CD4-positive, alpha-beta T cell treated with Interleukin-4 for 1 hour (primary cell): ENCODE data around the gene DAB2IP.
A peak's percentile ranks its signal among the peaks of the same experiment; 100 is the strongest.
"Not testable (repeated sequence)": the region's sequence is repeated elsewhere in the genome, so short reads cannot be mapped to it uniquely, and the experiment has no call there.

Source experiments
- DNase-seq, 2 donors: peaks; one replicate each; pipeline ENCODE4 v3.0.0-alpha.2; 2020 to 2022

Gene DAB2IP

DNA sequence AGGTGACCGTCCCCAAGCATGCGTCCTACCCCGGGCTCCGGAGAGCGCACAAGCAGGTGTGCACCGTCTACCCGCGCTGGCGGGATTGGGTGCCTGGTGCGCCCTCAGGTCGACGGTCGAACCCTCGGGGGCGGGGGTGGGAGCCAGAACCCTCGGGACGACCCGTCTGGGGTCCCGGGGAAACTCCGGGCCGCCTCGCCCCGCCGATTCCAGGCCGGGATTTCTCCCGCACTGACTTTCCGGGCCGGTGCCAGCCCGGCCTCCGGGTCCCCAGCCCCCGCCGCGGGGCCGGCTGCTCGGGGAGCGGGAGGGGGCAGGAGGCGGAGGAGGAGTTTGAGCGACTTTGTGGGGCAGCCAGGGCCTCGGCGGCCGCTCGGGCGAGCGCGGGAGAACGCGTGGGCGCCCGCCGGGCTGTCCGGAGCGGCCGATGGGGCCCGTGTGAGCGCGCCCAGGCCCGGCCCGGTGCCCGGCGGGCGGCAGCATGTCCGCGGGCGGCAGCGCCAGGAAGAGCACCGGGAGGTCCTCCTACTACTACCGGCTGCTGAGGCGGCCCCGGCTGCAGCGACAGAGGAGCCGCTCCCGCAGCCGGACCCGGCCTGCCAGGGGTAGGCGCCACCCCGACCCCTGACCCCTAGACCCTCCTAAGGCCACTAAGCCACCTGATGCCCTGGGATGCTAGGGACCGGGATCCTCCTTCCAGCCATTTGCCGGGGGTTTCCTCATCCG is at the start of gene DAB2IP:
Gene DAB2IP (plus strand): TSS at position 340 of the 726 bp plus-strand sequence. CDS start 142 bp downstream, at position 482.
- DNase-seq: no peak

DNA sequence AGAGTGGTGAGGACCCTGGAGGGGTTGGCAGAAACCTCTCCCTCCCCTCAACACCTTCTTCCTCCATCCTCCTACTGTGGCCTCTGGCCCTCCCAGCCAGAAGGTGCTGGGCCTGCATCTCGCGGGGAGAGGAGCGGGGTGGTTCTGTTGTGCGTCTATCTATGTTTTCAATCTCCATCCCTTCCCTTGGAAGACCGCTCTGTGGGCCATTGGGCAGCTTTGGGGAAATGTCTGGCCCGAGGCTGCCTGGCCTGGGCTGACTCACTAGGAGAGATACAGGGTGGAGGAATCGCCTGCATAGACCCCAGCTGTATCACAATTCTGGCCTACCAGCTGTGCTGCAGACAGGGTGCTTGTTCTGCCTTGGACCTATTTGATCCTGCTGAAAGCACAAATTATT is 48.4 kb upstream of the DAB2IP start:
- DNase-seq: no peak

DNA sequence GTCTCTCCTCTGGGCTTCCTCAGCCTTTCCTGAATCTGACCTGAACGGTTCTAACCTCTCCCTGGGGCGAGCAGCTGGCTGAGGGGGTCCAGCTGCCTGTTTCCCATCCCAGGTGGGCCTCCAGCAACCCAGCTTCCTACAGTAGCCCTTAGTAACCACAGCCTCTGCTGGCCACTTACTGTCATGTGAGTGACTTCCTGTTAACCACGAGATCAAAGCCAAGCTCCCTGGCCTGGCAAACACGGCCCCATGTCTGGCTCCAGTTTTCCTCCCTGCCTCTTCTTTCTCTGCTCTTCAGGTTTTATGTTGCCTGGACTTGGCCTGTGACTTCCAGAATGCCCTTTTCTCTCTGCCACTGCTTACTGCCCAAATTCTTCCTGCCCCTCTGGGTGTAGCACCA is 47.2 kb upstream of the DAB2IP start:
- peak in 1 of 2 donors; percentile 28 for DNase-seq

DNA sequence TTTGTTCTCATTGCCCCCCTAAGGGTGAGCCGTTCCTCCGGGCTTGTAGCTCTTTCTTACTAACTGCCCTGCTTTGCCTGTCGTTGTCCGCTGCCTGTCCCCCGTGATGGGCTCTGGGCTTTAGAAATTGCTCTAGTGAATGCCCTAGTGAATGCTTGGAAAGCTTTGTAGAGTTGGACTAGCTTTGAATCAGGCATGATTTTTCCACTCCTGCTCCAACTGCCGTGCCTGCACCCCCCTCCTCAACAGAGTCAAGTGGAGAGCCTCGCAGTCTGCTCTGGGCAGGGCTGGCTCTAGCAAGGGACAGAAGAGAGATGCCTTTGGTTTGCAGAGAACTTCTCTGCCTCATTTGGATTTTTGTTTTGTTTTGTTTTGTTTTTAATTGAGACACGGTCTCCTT is 46.8 kb upstream of the DAB2IP start:
- DNase-seq: no peak

DNA sequence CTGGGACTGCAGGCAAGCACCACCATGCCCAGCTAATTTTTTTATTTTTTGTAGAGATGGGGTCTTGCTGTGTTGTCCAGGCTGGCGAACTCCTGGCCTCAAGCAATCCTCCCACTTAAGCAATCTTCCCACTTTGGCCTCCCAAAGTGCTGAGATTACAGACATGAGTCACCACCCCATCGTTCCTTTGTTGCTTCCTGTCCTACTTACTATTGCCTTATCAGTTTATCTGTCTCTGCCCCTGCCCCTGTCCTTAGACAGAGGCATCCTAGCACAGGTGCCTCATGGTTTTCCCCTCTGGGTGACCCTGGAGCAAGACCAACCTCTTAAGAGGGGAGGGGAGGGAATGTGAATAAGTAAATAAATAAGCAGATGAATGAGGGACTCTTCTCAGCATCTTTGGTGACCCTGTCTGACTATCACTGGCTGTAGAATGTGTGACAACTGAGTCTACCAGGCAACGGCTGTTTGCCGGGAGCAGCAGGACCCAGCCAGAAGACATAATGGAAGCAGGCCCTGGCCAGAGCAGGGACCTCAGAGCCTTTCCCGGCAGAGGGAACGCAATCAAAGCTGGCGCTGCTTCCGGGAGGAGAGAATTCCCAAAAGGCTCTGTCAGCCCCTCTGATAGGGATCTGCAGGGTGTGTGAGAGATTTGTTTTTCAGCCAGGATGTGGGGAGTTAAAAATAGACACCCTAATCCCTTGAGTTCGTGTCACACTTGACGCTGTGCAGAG is 43.8 kb upstream of the DAB2IP start:
- no peak for DNase-seq

DNA sequence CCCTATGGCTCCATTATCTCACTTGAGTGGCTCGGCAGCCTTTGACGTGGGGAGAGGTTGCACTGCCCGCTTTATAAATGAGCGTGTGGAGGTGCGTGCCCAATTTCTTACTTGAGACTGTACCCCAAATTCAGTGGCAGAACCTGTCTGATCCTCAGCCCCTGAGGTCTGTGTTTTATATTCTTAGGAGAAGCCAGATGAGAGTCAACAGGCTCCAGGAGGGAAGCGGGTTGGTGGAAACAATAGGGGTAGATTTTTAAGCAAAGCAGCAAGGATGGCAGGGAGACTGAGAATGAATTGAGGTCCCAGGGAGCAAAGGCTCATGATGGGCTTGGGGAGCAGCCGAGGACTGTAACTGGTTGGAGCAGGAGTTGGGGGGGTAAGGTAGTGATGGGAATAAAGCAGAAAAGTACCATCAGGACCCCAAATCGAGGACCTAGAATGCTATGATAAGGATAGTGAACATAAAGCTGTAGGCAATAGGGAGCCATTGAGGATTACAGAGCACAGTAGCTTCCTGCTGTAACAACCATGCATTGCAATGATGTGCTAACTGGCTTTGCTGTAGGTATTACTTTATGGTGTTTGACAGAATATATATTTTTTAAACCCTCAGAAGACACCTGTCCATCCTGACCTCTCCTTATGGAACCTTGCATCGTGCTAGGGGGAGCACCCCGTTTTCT is 43.1 kb upstream of the DAB2IP start:
- DNase-seq: no peak

DNA sequence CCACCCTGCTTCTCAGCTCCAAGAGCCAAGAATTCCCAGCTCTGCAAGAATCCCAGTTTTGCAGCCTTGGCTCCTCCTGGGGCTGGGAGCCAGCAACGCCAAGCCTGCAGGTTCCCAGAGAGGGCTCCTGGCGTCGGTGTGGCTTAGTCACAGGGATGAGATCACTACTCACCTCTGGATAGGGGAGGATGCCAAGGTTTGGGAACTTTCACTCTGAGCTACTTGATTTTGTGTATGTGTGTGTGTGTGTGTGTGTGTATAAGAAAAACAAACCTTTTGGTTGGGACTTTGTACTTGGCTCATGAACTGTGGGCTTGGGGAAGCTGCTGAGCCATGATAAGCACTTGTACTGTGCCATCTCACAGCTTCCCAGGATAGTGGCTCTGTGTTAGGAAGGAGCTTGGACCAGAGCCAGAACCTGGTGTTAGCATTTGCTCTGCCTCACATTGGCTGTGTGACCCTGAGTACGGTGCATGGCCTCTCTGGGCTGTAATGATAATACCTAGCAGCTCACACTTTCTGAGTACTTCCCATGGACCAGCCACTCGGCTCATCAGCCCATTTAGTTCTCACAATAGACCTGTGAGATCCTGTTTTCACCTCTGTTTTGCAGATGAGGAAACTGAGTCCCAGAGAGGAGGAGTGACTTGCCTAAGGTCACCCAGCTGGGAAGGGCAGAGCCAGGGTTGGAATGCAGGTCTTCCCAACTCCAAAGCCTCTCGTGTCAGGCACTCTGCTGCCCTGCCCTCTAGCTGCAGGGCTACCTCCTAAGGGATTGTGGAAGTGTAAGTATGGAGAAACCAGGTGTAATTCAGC is 41.4 kb upstream of the DAB2IP start:
- no peak for DNase-seq

DNA sequence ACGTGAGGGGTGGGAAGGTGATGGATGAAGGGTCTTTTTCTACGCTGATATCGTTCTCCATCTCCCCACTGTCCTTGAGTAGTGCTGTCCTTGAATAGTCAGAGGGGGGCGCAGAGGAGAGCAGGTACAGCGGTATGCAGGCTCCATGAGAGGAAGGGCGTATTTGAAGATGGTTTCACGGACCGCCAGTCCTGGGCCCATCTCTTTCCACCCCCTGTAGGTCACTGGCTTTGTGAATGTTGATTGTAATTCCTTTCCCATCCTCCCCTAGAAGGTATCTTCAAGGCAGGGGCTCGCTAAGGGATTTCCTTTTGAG is 40.8 kb upstream of the DAB2IP start:
- DNase-seq: no peak

DNA sequence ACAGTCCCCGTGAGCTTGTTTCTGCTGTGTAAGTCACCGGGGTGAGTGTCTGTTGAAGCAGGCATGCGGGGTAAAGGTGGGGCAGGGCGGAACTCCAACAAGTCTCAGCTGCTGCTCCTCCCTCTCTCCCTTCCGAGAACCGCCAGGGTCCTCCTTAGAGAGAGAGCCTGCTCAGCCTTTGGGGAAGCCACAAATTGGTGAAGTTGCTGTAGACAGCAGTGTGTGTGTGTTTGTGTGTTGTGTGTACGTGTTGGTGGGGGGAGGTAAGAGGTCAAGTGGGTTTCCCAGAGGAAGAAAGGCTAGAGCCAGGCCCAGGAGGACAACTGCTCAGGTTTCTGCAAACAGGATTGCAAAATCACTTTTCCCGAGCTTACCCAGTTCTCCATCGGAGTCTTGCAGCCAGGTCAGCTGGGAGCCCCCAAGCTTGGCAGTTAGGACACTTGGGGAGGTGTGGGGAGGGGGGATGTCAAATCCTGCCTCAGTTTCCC is 38.9 kb upstream of the DAB2IP start:
- no peak for DNase-seq

DNA sequence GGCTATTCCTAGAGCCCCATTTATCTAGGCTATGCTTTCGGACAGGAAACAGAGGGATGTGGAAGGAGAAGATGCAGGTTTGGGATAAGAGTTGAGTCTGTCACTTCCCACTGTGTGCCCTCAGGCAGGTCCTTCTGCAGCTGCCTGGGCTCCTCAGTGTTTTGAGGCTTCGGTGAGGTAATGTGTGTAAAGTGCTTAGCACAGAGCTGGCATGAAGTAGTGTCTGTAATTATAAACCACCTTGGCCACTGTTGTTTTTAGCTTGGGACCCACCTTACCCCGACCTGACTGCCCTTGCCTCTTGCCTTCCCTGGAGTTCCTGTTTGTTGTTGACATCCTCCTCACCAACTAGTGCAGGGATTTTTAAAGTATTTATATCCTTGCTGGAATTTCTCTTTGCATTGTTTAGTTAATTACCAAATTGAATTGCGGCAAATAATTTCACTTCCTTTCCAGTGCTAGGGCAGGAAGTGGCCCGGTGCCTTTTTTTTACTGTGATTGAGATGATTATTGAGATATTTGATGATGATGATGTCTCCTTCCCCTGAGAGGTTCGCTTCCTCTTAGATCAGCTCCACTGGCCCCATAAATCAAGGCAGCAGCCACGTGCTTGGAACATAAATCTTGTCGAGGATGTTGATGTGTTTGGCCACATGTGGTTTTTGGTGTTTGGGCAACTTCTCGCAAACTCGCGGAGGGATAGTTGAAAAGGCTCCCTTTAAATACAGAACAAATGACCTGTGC is 38.3 kb upstream of the DAB2IP start:
- no peak for DNase-seq

DNA sequence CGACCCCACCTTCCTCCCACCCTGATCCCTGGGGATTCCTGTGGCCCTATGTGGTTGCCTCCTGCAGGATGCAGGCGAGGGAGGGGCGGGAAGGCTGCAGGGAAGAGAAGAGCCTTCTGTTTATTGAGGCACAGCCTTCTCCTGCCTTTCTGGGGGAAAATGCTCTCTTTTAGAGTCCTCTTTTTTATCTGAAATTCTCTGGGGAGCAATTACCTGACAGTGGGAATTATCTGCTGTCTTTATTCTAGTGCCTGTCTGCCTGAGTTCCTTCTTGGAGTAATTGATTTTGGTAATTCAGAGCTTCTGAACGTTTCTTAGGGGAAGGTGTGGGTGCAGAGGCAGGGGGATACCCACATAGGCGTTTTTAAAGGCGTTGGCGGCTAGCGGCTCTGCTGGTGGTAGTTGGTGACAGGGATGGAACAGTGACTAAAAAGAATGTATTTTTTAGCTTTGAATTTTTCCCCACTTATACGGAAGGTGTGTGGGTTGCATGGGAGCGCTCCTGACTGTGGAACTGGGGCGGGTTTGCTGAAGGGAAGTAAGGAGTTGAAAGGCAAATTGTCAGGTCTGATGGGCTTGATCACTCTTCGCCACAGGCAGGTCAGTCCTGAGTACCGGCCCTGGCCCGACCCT is 35.2 kb upstream of the DAB2IP start:
- DNase-seq: no peak

DNA sequence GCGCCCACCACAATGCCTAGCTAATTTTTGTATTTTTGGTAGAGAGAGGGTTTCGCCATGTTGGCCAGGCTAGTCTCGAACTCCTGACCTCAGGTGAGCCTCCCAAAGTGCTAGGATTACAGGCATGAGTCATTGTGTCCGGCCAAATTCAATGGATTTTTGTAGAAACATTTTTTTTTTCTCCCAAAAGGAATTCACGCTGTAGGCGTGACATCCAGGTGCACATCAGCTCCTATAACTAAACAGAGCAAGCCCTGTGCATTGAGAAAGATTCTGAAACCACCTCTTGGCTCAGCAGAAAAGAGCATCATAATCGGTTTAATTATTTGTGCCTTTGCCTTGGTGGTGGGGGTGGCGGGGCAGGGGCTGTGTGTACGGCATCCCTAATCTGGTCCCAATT is 32.9 kb upstream of the DAB2IP start:
- DNase-seq: no peak

DNA sequence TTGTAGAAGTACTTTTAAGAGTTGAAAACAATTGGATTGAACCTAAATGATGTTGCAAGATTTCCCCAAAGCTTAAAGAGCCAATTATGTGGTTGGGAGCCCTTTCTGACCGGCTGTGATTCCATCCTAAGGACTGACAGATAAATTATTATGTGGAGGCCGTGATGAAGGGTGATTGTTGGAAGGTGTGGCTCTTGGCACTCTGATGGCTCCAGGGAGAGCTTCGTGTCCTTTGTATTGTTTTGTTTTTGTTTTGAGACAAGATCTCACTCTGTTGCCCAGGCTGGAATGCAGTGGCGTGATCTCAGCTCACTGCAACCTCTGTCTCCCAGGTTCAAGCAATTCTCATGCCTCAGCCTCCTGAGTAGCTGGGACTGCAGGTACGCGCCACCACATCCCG is 32.5 kb upstream of the DAB2IP start:
- not testable (repeated sequence) for DNase-seq

DNA sequence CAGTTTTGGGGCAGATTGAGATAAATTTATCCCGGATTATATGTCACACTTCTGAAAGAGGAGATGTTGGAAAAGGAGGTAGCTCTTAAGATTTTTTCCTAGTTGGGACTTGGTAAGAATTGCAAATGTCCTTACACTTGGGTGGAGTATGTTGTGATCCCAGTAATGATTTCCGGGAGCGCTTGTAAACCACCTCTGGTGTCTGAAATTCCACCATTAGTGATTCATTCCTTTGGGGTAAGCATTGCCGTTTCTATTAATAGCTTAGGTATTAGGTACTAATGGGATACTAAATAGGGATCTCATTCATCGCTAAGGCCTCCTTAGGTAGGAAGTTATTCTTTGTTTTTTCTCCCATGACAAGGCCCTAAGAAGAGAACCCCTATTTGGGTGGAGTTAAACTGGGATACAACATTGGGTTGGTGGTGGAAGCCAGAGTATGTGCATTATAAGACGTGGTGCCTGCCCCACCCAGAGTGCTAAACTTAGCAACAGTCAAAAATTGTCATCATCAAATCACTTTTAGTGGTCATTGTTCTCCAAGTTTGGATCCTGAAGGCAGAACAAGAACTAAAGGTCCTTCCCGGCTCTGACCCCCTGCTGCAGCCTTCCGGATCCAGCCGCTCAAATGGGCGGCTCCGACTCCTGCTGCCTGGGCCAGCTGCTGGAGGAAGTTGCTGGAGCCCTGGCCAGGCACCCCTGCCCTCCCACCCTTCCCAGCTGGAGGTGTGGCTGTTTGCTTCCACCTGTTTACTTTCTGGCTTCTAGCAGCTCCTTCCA is 31.7 kb upstream of the DAB2IP start:
- DNase-seq: no peak

DNA sequence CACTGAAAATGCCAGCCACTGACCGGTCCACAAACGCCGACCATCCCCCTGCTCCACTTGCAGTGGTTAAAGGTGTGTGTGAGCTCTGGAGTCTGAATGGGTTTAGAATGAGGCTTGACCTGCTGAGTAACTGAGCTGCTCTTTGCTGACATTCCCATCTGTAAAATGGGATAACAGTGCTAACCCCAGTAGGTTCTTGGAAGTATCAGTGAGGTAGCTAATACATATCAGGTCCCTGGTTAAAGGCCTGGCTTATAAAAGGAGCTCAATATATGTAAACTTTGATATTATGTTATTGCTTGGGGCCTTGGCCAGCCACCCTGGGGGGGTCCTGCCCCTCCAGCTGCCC is 31.1 kb upstream of the DAB2IP start:
- DNase-seq: no peak

DNA sequence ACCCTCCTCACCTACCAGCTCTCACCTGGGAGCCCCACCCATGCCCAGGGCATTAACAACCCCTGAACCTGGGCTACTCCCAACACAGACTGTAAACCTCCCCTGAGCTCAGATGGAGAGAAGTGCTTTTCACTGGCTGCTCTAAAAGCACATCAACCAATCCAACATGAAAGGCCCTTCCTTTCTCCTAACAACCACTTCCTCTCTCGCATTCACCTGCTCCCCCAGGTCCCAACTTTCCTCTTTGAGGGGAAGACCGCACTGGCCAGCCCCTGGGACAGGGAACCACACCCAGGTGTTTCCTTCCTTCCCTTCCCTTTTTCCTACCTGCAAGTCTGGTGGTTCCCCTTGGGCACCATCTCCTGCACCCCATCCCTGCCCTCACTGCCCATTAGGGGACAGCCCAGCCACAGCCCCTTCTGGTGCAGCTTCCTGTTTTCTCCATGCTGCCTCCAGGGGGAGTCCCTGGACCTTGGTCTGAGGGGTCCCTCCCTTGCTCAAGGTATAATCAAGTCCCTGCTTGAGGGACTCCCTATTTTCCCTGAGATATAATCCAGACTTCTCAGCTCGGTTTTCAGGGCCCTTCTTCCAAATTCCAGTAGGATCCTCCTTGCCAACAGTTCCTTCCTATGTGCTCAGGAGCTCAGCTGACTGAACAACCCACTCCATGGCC is 30.5 kb upstream of the DAB2IP start:
- DNase-seq: no peak

DNA sequence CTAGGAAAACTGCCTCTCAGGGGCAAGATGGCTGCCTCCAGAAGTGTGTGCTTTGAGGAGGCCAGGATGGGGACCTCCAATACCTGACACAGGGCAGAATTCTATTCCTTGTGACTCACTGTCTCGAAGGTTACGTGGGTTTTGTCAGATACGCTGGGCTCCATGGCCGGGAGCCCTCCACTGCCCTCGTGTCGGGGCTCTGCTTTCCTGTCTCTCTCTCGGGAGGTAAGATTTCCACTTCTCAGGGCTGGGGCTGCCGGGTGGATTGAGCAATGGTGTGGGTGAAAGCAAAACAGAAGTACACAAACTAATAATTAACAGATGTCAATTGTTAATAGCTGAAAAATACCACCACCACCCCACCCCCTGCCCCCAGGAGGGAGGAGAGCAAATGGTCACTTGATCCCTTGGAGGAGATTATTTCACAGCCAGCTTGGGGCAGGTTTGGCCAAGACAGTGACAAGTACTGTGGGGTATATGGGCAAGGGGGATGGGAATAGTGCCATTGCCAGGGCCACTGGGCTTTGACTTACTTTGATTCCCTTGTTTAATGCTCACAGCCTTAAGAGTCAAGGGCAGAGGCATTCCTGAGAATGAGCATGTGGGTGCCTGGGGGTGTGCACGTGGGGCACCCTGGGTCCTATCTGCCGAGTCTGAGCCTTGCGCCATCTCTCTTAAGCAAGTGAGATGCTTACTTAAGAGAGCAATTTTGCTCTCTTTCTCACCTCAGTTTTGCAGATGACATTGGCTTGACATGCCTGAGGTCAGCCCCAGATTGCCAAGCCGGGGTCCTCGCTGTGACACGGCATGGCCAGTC is 28.8 kb upstream of the DAB2IP start:
- DNase-seq: no peak

DNA sequence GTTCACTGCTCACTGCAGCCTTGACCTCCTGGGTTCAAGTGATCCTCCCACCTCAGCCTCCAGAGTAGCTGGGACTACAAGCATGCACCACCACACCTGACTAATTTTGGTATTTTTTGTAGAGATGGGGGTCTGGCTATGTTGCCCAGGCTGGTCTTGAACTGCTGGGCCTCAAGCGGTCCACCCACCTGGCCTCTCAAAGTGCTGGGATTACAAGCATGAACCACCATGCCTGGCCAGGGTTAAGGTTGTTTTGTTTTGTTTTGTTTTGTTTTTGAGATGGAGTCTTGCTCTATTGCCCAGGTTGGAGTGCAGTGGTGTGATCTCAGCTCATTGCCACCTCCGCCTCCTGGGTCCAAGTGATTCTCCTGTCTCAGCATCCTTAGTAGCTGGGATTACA is 28.0 kb upstream of the DAB2IP start:
- not testable (repeated sequence) for DNase-seq

DNA sequence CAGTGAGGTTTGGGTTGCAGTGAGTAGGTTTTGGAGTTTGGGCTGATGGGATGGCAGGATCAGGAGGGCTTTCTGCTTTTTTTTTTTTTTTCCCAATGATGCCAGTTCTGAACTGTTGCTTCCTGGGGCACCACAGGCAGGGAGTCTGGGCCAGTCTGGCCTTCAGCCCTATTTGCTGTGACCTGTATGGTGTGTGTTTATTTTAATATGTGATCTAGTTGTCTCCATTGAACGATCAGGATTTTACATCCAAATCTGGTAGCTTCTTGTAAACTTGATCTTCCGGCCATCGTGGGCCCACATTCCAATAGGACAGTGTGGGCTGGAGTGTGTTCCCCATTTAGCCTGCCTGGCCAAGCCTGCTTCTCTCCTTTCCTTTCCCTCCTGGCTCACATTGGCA is 25.8 kb upstream of the DAB2IP start:
- DNase-seq: no peak

DNA sequence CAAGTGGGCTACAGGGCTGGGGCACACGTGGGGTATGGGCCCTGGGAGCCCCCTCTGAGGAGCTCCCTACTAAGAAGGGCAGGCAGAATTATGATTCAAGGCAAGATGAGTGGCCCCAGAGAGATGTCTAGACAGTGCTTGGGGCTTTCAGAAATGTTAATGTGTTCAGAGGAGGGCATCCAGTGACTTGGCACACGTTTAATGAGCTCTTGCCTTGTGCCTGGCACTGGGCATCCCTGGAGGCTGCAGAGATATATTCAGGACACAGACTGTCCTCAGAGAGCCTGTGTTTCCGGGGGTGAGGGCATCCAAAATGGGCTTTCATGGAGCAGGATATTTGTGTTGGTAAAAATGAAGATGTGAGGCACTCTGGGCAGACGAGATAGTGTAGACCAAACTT is 25.4 kb upstream of the DAB2IP start:
- no peak for DNase-seq
